Adrenal gland (tissue), 12 donors: Measurements from ENCODE around the gene PHTF1. TPM values are rescaled to one million over a fixed set of nuclear protein-coding genes. Genes with fewer than 3 reads are reported as not detected.

Source experiments
- DNase-seq, 7 donors: peaks; one replicate each; pipeline ENCODE4 v3.0.0-alpha.2; 2019 to 2020
- H3K27ac ChIP-seq, 5 donors: fragments of 200-600 bp; sonication (generic) in 4 of 5; 1 replicate in 3 of 5; 2 replicates in 2 of 5; pipeline versions ENCODE4 v1.5.1 to v1.8.0; 2016 to 2020; ENCODE audit warnings: mild to moderate bottlenecking in 1 of 5
- H3K27me3 ChIP-seq: fragments of 200-600 bp; 2 replicates; pipeline ENCODE4 v1.8.0; 2021
- H3K36me3 ChIP-seq, 2 donors: fragments of 200-600 bp; replicated peaks in 1 of 2; 1 replicate in 1 of 2; 2 replicates in 1 of 2; pipeline versions ENCODE4 v1.5.1 to v1.8.0; 2018 to 2022
- H3K4me1 ChIP-seq, 2 donors: fragments of 200-600 bp; replicated peaks in 1 of 2; 1 replicate in 1 of 2; 2 replicates in 1 of 2; pipeline versions ENCODE4 v1.5.1 to v1.8.0; 2018 to 2021
- H3K4me3 ChIP-seq, 4 donors: fragments of 200-600 bp; sonication (generic) in 3 of 4; one replicate each; pipeline ENCODE4 v1.5.1; 2016 to 2018
- H3K9me3 ChIP-seq, 3 donors: fragments of 200-600 bp; sonication (generic) in 1 of 3; replicated peaks in 1 of 3; 1 replicate in 2 of 3; 2 replicates in 1 of 3; pipeline versions ENCODE4 v1.5.1 to v1.8.0; 2016 to 2021
- POLR2A ChIP-seq, 2 donors: fragments of 450-650 bp; IDR thresholded peaks; one replicate each; pipeline ENCODE4 v1.6.1; 2017; ENCODE audit warnings: antibody characterized with exemption in 2 of 2, mild to moderate bottlenecking in 2 of 2, moderate library complexity in 1 of 2
- WGBS, 4 donors: extraction: QIAGEN DNeasy Blood & Tissue Kit in 2 of 4; methylation state at CpG; one replicate each; pipeline versions ENCODE4 v1.1.5 to v1.1.7; 2013 to 2017; 5-methylcytosine and 5-hydroxymethylcytosine counted together
- intact Hi-C, 2 donors: fragments of 100-400 bp; cut with DNase I; formaldehyde crosslinking; loops; one replicate each; pipeline versions ENCODE4 v1.14.1 to v1.15.0; 2022 to 2023
- polyA plus RNA-seq, 3 donors: library from polyadenylated mRNA; stranded (reverse); fragments of 200-250 nt in 2 of 3; fragments of 350-450 nt in 1 of 3; fragmentation: Illumina TruSeq in 1 of 3; extraction: RNeasy Lipid Tissue Mini Kit (QIAGEN cat#74804) in 1 of 3; gene quantifications; one replicate each; pipeline ENCODE4 v1.2.3, GENCODE V29; 2013 to 2014
- total RNA-seq, 9 donors: library from RNA; depleted of rRNA in 4 of 9; stranded (reverse); fragments of >200 nt in 4 of 9; fragments of 120-200 nt in 1 of 9; fragmentation: NEBNext Ultra II Directional in 1 of 9; extraction: Animal tissue kit (Norgen Biotek cat#: 25700) in 1 of 9; gene quantifications; one replicate each; pipeline versions ENCODE4 v1.1.0 to v1.2.4, GENCODE V29; 2013 to 2023
- TF ChIP-seq, protein P1 (sequence below), 6 experiments: fragments of 450-650 bp in 4 of 6; fragments of 200-600 bp in 2 of 6; sonication (generic) in 1 of 6; IDR thresholded peaks; 1 replicate in 5 of 6; 2 replicates in 1 of 6; pipeline versions ENCODE4 v1.5.1 to v1.8.0; 2016 to 2021; ENCODE audit warnings: antibody characterized with exemption in 6 of 6, mild to moderate bottlenecking in 2 of 6, moderate library complexity in 1 of 6
- donor health status: healthy with polysubstance abuse.
- donor health status: Bipolar disorder and iron deficiency.
- donor health status: DM: yes; HTN: yes; CAD: no.
- donor health status: DM: no; HTN: no; CAD: no.
- donor health status: DM: no; HTN: no; CAD: no.
- donor health status: DM: yes; HTN: yes; CAD: no.

Gene PHTF1
- total and polyA plus RNA-seq, 12 donors = 9.7 to 37.9 (median 20.2) TPM

DNA sequence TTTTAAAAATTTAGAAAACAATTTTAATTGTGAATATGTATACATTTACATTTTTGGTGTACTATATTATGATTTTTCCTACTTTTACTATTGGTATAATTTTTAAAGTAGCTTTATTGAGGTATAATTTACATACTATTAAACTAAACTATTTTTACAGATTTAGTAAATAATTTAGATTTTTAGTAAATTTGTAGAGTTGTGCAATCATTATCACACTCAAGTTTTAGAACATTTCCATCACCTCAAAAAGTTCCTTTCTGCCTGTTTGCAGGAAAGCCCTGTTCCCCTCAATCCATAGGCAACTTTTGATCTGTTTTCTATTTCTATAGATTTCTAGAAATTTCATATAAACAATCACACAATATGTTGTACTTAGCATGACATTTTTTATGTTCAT, 8.2 kb downstream of the PHTF1 start:
- H3K4me3 ChIP-seq = no peak overlapping the region
- no peaks in the 10 kb centered on the region for H3K27me3 ChIP-seq
- H3K4me1 ChIP-seq = peaks cover 0 to 4% of the 10 kb centered on the region in 2 donors
- TF ChIP-seq, protein P1, sequence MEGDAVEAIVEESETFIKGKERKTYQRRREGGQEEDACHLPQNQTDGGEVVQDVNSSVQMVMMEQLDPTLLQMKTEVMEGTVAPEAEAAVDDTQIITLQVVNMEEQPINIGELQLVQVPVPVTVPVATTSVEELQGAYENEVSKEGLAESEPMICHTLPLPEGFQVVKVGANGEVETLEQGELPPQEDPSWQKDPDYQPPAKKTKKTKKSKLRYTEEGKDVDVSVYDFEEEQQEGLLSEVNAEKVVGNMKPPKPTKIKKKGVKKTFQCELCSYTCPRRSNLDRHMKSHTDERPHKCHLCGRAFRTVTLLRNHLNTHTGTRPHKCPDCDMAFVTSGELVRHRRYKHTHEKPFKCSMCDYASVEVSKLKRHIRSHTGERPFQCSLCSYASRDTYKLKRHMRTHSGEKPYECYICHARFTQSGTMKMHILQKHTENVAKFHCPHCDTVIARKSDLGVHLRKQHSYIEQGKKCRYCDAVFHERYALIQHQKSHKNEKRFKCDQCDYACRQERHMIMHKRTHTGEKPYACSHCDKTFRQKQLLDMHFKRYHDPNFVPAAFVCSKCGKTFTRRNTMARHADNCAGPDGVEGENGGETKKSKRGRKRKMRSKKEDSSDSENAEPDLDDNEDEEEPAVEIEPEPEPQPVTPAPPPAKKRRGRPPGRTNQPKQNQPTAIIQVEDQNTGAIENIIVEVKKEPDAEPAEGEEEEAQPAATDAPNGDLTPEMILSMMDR (IDR thresholded peaks at IDR 0.05) = no peak
- no peak for TF ChIP-seq POLR2A (IDR thresholded peaks at IDR 0.05)
- H3K27ac ChIP-seq = no peak overlapping the region
- no peak for DNase-seq
- no peaks in the 10 kb centered on the region for H3K36me3 ChIP-seq
- H3K9me3 ChIP-seq = no peaks in the 10 kb centered on the region
- intact Hi-C loops = loop anchor here in 1 of 2 donors (10.0 kb wide), 1 partner anchor 54 kb away; no protein-coding TSS in a partner anchor

DNA sequence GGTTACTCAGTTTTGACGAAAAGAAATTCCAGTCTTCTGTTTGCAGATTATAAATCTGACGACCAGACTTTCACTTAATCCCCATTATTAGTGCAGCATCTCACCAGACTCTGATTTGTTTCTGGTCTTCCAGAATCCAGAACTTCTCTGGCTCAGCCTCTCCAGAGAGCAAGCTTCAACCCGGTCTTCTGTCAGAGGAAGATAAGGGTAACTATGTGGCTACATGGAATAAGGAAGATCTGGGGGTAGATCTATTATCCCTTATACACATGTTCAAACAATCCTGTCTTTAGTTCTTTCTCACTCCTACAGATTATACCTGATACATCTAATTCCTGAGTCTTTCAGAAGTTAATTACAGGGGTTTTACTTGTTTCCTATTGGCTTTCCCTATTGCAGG, 9.9 kb downstream of the PHTF1 start:
- Histone ChIP-seq H3K36me3 (no peaks in the 10 kb centered on the region), H3K27ac (no peak overlapping the region), H3K4me3 (no peak overlapping the region), H3K9me3 (no peaks in the 10 kb centered on the region), H3K27me3 (no peaks in the 10 kb centered on the region), H3K4me1 (no peaks in the 10 kb centered on the region)
- 81 to 94% (median 92%) methylated on average over 3 of the region's 3 CpGs for WGBS, 4 donors
- intact Hi-C loops = no loop called here
- TF ChIP-seq, protein P1 (IDR thresholded peaks at IDR 0.05) = no peak
- no peak for TF ChIP-seq POLR2A (IDR thresholded peaks at IDR 0.05)
- no peak for DNase-seq

DNA sequence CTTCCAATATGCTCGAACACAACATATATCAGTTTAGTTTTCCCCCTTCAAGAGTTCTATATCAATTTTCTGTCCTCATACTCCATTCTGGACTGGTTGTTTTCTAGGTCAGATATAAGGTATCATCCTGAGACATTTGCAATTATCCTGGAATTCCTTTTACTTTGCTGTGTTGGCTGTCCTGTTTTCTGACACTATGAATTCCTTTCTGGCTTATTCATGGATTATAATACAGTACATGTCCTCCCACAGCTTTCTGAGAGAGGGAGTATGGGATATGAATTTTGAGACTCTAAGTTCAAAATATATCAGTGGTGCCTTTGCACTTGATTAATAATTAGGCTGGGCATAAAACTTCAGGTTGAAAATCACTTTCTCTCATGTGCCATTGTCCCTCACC, 11.9 kb downstream of the PHTF1 start:
- Histone ChIP-seq H3K27me3 (no peaks in the 10 kb centered on the region), H3K27ac (no peak overlapping the region), H3K4me3 (no peak overlapping the region), H3K36me3 (no peaks in the 10 kb centered on the region), H3K4me1 (no peaks in the 10 kb centered on the region), H3K9me3 (no peaks in the 10 kb centered on the region)
- WGBS, 4 donors = 96 to 100% (median 98%) methylated on average over 1 of the region's 1 CpG
- intact Hi-C loops = no loop called here
- DNase-seq = no peak
- TF ChIP-seq, protein P1 (IDR thresholded peaks at IDR 0.05) = no peak
- no peak for TF ChIP-seq POLR2A (IDR thresholded peaks at IDR 0.05)

DNA sequence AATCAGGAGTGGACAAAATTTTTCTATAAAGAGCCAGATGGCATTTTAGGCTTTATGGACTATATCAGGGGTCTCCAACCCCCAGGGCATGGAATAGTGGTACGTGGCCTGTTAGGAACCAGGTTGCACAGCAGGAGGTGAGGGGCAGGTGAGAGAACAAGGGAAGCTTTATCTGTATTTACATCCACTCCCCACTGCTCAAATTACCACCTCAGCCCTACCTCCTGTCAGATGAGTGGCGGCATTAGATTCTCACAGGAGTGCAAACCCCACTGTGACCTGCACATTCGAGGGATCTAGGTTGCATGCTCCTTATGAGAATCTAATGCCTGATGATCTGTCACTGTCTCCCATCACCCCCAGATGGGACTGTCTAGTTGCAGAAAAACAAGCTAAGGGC, 13.9 kb downstream of the PHTF1 start:
- H3K36me3 ChIP-seq = no peaks in the 10 kb centered on the region
- WGBS, 4 donors = 94 to 100% (median 97%) methylated on average over 3 of the region's 3 CpGs

More for the DNA sequence above, 13.9 kb downstream of the PHTF1 start:
- TF ChIP-seq, protein P1 (IDR thresholded peaks at IDR 0.05) = no peak
- no peak for TF ChIP-seq POLR2A (IDR thresholded peaks at IDR 0.05)
- Histone ChIP-seq H3K27me3 (no peaks in the 10 kb centered on the region), H3K9me3 (no peaks in the 10 kb centered on the region), H3K4me3 (no peak overlapping the region), H3K27ac (no peak overlapping the region), H3K4me1 (no peaks in the 10 kb centered on the region)
- DNase-seq = no peak
- intact Hi-C loops = no loop called here
